ENCODE data around the gene LGALS7B. TPM values are rescaled to one million over a fixed set of nuclear protein-coding genes. Genes with fewer than 3 reads are reported as not detected.
"Not testable (repeated sequence)": the region's sequence is repeated elsewhere in the genome, so short reads cannot be mapped to it uniquely, and the experiment has no call there.

The LGALS7B gene
- total RNA-seq, 2 donors from 2014 or later = 3.8 to 9.8 TPM

DNA sequence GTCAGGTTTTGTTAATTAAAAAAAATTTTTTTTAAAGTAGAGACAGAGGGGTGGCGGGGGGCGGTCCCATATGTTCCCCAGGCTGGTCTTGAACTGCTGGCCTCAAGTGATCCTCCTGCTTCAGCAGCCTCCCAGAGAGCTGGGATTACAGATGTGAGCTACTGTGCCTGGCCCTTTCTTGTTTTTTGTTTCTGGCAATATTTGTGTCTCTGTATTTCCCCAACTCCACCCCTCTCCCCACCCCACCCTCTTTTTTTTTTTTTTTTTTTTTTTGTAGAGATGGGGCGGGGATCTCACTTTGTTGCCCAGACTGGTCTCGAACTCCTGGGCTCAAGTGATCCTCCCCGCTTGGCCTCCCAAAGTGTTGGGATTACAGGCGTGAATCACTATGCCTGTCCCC lies 44.1 kb upstream of the LGALS7B start:
- intact Hi-C loops (cut with DNase I) = no loop called here
- TF ChIP-seq CTCF (IDR thresholded peaks at IDR 0.05) = no peak
- no peak for TF ChIP-seq POLR2A (IDR thresholded peaks at IDR 0.05)
- TF ChIP-seq POLR2AphosphoS5 (IDR thresholded peaks at IDR 0.05) = no peak
- Histone ChIP-seq H3K9me3 (no peaks in the 10 kb centered on the region), H3K27ac (no peak overlapping the region), H3K36me3 (no peaks in the 10 kb centered on the region), H3K4me1 (replicated peaks) (no peaks in the 10 kb centered on the region), H3K4me3 (no peak overlapping the region), H3K27me3 (replicated peaks; ENCODE audit: insufficient read depth) (no peaks in the 10 kb centered on the region)
- no peak for DNase-seq (ENCODE audit: low spot score)
- 80% methylated on average over 6 of the region's 6 CpGs for WGBS

GRCh38 chr19:38745316-38745715 lies 43.7 kb upstream of the LGALS7B start:
- intact Hi-C loops (cut with DNase I) = no loop called here
- H3K4me1 ChIP-seq (replicated peaks) = no peaks in the 10 kb centered on the region
- no peaks in the 10 kb centered on the region for H3K27me3 ChIP-seq (replicated peaks; ENCODE audit: insufficient read depth)
- H3K4me3 ChIP-seq = no peak overlapping the region
- DNase-seq (ENCODE audit: low spot score) = no peak
- TF ChIP-seq POLR2AphosphoS5 (IDR thresholded peaks at IDR 0.05) (no peak), CTCF (IDR thresholded peaks at IDR 0.05) (no peak), POLR2A (IDR thresholded peaks at IDR 0.05) (no peak)
- no peak overlapping the region for H3K27ac ChIP-seq
- WGBS = 75% methylated on average over 7 of the region's 7 CpGs
- no peaks in the 10 kb centered on the region for H3K9me3 ChIP-seq
- H3K36me3 ChIP-seq = no peaks in the 10 kb centered on the region

DNA sequence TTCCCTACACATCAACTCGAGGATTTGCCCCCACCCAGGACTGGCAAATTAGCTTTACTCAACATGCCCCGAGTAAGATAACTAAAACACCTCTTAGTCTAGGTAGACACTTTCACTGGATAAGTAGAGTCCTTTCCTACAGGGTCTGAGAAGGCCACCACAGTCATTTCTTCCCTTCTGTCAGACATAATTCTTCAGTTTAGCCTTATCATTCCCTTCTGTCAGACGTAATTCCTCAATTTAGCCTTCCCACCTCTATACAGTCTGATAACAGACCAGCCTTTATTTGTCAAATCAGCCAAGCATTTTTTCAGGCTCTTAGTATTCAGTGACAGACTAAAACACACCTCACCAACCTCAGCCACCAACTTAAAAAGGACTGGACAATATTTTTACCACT lies 35.2 kb upstream of the LGALS7B start:
- H3K9me3 ChIP-seq; H3K4me3 ChIP-seq; H3K36me3 ChIP-seq; H3K4me1 ChIP-seq (replicated peaks); H3K27ac ChIP-seq; H3K27me3 ChIP-seq (replicated peaks; ENCODE audit: insufficient read depth); intact Hi-C loops (cut with DNase I); DNase-seq (ENCODE audit: low spot score): not testable (repeated sequence)
- 89% methylated on average over 3 of the region's 3 CpGs for WGBS

DNA sequence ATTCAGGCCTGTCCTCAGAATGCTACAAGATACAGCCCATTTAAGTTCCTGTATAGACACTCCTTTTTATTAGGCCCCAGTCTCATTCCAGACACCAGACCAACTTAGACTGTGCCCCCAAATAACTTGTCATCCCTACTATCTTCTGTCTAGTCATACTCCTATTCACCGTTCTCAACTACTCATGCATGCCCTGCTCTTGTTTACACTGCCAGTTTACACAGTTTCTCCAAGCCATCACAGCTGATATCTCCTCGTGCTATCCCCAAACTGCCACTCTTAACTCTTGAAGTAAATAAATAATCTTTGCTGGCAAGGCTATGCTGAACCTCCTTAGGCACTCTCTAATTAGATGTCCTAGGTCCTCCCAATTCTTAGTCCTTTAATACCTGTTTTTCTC lies 34.8 kb upstream of the LGALS7B start:
- intact Hi-C loops (cut with DNase I); H3K4me3 ChIP-seq; H3K36me3 ChIP-seq; H3K27me3 ChIP-seq (replicated peaks; ENCODE audit: insufficient read depth); H3K27ac ChIP-seq; H3K9me3 ChIP-seq; DNase-seq (ENCODE audit: low spot score); H3K4me1 ChIP-seq (replicated peaks): not testable (repeated sequence)
- 50% methylated on average over 1 of the region's 2 CpGs for WGBS

GRCh38 chr19:38759590-38760003 lies 29.4 kb upstream of the LGALS7B start:
- intact Hi-C loops (cut with DNase I) = no loop called here
- 64% methylated on average over 10 of the region's 10 CpGs for WGBS
- Histone ChIP-seq H3K9me3 (no peaks in the 10 kb centered on the region), H3K27me3 (replicated peaks; ENCODE audit: insufficient read depth) (no peaks in the 10 kb centered on the region), H3K4me3 (no peak overlapping the region), H3K27ac (no peak overlapping the region), H3K4me1 (replicated peaks) (no peaks in the 10 kb centered on the region), H3K36me3 (no peaks in the 10 kb centered on the region)
- TF ChIP-seq POLR2A (IDR thresholded peaks at IDR 0.05) = no peak
- no peak for TF ChIP-seq POLR2AphosphoS5 (IDR thresholded peaks at IDR 0.05)
- no peak for TF ChIP-seq CTCF (IDR thresholded peaks at IDR 0.05)
- no peak for DNase-seq (ENCODE audit: low spot score)

- DNase-seq (ENCODE audit: low spot score); H3K27ac ChIP-seq; H3K4me3 ChIP-seq; H3K36me3 ChIP-seq; intact Hi-C loops (cut with DNase I); H3K9me3 ChIP-seq; H3K4me1 ChIP-seq (replicated peaks); H3K27me3 ChIP-seq (replicated peaks; ENCODE audit: insufficient read depth): not testable (repeated sequence)
- WGBS = 63% methylated on average over 6 of the region's 6 CpGs
These were observed 28.0 kb upstream of the LGALS7B start for GRCh38 chr19:38760805-38761517.

- H3K9me3 ChIP-seq; H3K4me3 ChIP-seq; DNase-seq (ENCODE audit: low spot score); intact Hi-C loops (cut with DNase I); H3K4me1 ChIP-seq (replicated peaks); H3K36me3 ChIP-seq; H3K27me3 ChIP-seq (replicated peaks; ENCODE audit: insufficient read depth); H3K27ac ChIP-seq: not testable (repeated sequence)
- 95% methylated on average over 9 of the region's 9 CpGs for WGBS
These were observed 27.1 kb upstream of the LGALS7B start for GRCh38 chr19:38761884-38762389.

Data from prostate gland (tissue), 2 donors.